Ovary (tissue), 3 donors: ENCODE results near the gene ATAD3C.

Source experiments
- POLR2A ChIP-seq: fragments of 450-650 bp; IDR thresholded peaks from one replicate; pipeline ENCODE4 v1.6.1; 2017; ENCODE audit warnings: antibody characterized with exemption, mild to moderate bottlenecking, moderate library complexity
- TF ChIP-seq, protein P1 (sequence below), 3 donors: fragments of 450-650 bp in 2 of 3; fragments of 200-600 bp in 1 of 3; IDR thresholded peaks; one replicate each; pipeline versions ENCODE4 v1.5.1 to v1.8.0; 2016 to 2022; ENCODE audit warnings: antibody characterized with exemption in 3 of 3, mild to moderate bottlenecking in 1 of 3
- donor health status: DM: no; HTN: no; CAD: no.

DNA sequence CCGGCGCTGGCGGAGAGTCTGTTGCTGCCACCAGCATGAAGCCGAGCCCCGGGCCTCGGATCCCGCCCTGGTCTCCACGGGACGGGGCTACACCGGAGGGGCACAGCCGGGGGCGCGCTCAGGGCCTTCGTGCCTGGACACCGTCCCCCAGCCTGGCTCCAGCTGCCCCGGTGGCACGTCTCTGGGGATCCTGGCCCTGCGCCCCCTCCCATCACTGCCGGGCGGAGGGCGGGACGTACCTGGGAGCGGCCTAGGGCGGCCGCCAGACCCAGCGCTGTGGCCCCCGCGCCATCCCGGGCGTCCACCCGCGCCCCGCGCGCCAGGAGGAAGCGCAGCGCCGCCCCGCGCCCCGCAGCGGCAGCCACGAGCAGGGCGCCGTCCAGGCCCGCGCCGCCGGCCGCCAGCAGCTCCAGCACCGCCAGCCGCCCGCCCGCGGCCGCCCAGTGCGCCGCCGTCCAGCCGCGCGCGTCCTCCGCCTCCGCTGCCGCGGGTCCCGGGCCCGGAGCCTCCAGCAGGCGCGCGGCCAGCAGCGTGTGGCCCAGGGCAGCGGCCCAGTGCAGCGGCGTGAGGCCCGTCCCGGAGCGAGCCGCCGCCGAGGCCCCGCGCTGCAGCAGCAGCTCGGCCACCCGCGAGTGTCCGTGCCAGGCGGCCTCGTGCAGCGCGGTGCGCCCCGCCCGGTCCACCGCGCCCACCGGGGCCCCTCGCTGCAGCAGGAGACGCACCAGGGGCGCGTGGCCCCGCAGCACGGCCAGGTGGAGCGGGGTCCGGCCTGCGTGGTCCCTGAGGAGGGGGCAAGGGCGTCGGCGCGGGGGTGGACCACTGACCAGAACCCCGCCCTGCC is 29.5 kb upstream of the ATAD3C start:
- TF ChIP-seq, protein P1, sequence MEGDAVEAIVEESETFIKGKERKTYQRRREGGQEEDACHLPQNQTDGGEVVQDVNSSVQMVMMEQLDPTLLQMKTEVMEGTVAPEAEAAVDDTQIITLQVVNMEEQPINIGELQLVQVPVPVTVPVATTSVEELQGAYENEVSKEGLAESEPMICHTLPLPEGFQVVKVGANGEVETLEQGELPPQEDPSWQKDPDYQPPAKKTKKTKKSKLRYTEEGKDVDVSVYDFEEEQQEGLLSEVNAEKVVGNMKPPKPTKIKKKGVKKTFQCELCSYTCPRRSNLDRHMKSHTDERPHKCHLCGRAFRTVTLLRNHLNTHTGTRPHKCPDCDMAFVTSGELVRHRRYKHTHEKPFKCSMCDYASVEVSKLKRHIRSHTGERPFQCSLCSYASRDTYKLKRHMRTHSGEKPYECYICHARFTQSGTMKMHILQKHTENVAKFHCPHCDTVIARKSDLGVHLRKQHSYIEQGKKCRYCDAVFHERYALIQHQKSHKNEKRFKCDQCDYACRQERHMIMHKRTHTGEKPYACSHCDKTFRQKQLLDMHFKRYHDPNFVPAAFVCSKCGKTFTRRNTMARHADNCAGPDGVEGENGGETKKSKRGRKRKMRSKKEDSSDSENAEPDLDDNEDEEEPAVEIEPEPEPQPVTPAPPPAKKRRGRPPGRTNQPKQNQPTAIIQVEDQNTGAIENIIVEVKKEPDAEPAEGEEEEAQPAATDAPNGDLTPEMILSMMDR (IDR thresholded peaks at IDR 0.05), result peak in 2 of 3 donors; percentile 14 to 33
- no peak for TF ChIP-seq POLR2A
